ENCODE results near the gene PROSER1. TPM values are rescaled to one million over a fixed set of nuclear protein-coding genes. Genes with fewer than 3 reads are reported as not detected.

PROSER1 gene
- total RNA-seq, 1 donor from 2014 or later = 13.2 TPM

GRCh38 chr13:38969187-38969586 is 68.7 kb downstream of the PROSER1 start:
- intact Hi-C loops (cut with DNase I) = no loop called here
- no peak for DNase-seq
- ATAC-seq (ENCODE audit: poor library complexity) = no peak

DNA sequence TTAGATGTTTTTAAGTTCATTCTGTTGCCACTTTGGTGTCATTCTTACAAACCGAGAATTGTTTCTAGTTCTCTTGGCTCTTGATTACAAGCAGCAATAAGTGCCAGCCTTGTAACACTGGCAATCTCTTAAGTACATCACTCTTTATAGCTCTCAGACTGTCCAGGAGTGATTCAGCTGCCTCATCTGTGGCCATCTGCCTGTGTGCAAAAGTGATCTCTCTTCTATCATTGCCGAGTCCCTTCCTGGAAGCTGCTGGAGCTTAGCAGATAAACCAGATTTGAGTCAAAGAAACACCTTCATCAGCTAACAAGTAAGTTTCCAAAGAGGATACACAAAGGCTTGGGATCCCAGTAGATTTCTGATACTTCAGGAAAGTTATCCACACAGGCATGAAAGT is 70.4 kb downstream of the PROSER1 start:
- no peak for ATAC-seq (ENCODE audit: poor library complexity)
- intact Hi-C loops (cut with DNase I) = no loop called here
- DNase-seq = no peak

- intact Hi-C loops (cut with DNase I) = no loop called here
- DNase-seq (no peak), ATAC-seq (ENCODE audit: poor library complexity) (no peak)
These were observed 72.6 kb downstream of the PROSER1 start for GRCh38 chr13:38965281-38965680.

GRCh38 chr13:38960175-38960574 is 77.7 kb downstream of the PROSER1 start:
- intact Hi-C loops (cut with DNase I) = no loop called here
- DNase-seq = no peak
- ATAC-seq (ENCODE audit: poor library complexity) = no peak

Other genes starting within 250 kb of the PROSER1 start
- gene STOML3, start 47.3 kb downstream of the PROSER1 start, total RNA-seq = not detected
- gene NHLRC3, start 367 bp upstream of the PROSER1 start, total RNA-seq = 10.4 TPM

Measured in Right ventricle myocardium superior (tissue), 1 donor.